Activated naive CD4-positive, alpha-beta T cell treated with anti-CD3 and anti-CD28 coated beads, Interleukin-2, amount 10 ng/mL, durations not matched to agents 7 days and 5 days (primary cell): Measurements from ENCODE around the gene NFASC.

ENCODE experiments used
- CTCF ChIA-PET: fragments of 350-600 bp; sonication (Branson Sonifier 250); formaldehyde crosslinking; loops from one replicate; lab custom pipeline; 2021; ENCODE audit warnings: antibody characterized with exemption; lab: Charles Lee
- DNase-seq: peaks from one replicate; pipeline ENCODE4 v3.0.0-alpha.2; 2020
- H3K27ac Mint-ChIP-seq: one replicate; pipeline ENCODE4 v1.8.0; 2021; ENCODE audit warnings: mild to moderate bottlenecking, moderate library complexity, mixed read lengths
- H3K27me3 Mint-ChIP-seq: one replicate; pipeline ENCODE4 v1.8.0; 2021; ENCODE audit warnings: mild to moderate bottlenecking, mixed read lengths
- H3K36me3 Mint-ChIP-seq: one replicate; pipeline ENCODE4 v1.8.0; 2021; ENCODE audit warnings: mixed read lengths
- H3K4me1 Mint-ChIP-seq: one replicate; pipeline ENCODE4 v1.8.0; 2021; ENCODE audit warnings: mixed read lengths
- H3K4me3 Mint-ChIP-seq: one replicate; pipeline ENCODE4 v1.8.0; 2021; ENCODE audit warnings: mild to moderate bottlenecking, moderate library complexity, mixed read lengths
- H3K9me3 Mint-ChIP-seq: one replicate; pipeline ENCODE4 v1.8.0; 2021; ENCODE audit warnings: mixed read lengths

NFASC gene

DNA sequence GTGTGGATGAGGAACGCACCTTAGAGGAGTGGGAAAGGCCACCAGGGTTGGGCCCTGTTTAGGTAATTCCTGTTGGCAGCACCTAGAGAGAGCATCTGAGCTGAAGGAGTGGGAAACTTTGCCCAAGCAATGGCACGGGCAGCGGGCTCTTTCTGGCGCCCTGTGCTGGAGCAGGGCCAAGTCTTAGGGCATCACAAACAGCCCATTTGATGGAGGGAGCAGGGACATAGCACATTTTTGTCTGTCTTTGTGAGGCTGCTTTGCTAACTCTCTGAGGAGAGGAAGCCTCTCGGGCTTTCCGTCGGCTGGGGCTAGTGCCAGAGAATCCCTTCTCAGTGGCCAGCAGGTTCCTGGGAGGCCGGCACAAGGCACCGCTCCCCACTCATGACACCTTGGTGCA is 149.8 kb downstream of the NFASC start:
- no peaks in the 10 kb centered on the region for H3K36me3 Mint-ChIP-seq
- H3K9me3 Mint-ChIP-seq, result no peaks in the 10 kb centered on the region
- DNase-seq, result no peak
- no peaks in the 10 kb centered on the region for H3K4me1 Mint-ChIP-seq
- H3K27me3 Mint-ChIP-seq, result peaks cover 18% of the 10 kb centered on the region
- CTCF ChIA-PET, result interaction anchor here (0.9 kb wide), 1 partner anchor 235 kb away, joined by 4 read pairs; no protein-coding TSS in a partner anchor
- no peak overlapping the region for H3K4me3 Mint-ChIP-seq
- no peak overlapping the region for H3K27ac Mint-ChIP-seq

GRCh38 chr1:205024679-205025078 is 154.0 kb downstream of the NFASC start:
- H3K4me3 Mint-ChIP-seq, result no peak overlapping the region
- H3K4me1 Mint-ChIP-seq, result no peaks in the 10 kb centered on the region
- CTCF ChIA-PET, result interaction anchor here (1.0 kb wide), 1 partner anchor 232 kb away, joined by 4 read pairs; no protein-coding TSS in a partner anchor
- H3K9me3 Mint-ChIP-seq, result no peaks in the 10 kb centered on the region
- DNase-seq, result no peak
- no peak overlapping the region for H3K27ac Mint-ChIP-seq
- peaks cover 16% of the 10 kb centered on the region for H3K27me3 Mint-ChIP-seq
- no peaks in the 10 kb centered on the region for H3K36me3 Mint-ChIP-seq

GRCh38 chr1:205025239-205025638 is 154.6 kb downstream of the NFASC start:
- CTCF ChIA-PET, result interaction anchor here (1.0 kb wide), 1 partner anchor 231 kb away, joined by 4 read pairs; no protein-coding TSS in a partner anchor
- Mint-ChIP-seq H3K27me3 (peaks cover 14% of the 10 kb centered on the region), H3K9me3 (no peaks in the 10 kb centered on the region), H3K36me3 (no peaks in the 10 kb centered on the region), H3K27ac (no peak overlapping the region), H3K4me1 (no peaks in the 10 kb centered on the region), H3K4me3 (no peak overlapping the region)
- no peak for DNase-seq

DNA sequence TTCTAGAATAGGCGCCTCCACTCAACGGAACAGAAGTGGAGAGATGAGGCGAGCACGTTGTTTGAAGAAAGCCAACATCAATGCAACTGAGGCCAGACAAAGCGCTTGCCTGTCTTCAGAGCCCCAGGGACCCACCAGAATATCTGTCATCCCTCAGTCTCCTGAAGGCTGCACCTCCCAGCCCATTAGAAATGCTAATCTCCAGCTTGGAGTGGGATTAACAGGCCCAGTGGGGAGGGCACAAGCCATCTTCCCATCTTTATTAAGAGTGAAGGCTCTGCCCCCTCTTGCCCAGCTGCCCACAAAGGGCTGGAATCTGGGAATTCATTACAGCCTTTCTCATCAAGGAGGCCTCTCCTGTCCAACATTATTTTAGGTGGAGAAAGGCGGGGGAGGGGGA is 155.5 kb downstream of the NFASC start:
- H3K4me3 Mint-ChIP-seq, result no peak overlapping the region

GRCh38 chr1:205028390-205028789 is 157.7 kb downstream of the NFASC start:
- CTCF ChIA-PET, result interaction anchor here (1.4 kb wide), 1 partner anchor 33 kb away, joined by 5 read pairs; no protein-coding TSS in a partner anchor
- no peak overlapping the region for H3K4me3 Mint-ChIP-seq
- no peak overlapping the region for H3K27ac Mint-ChIP-seq
- no peaks in the 10 kb centered on the region for H3K36me3 Mint-ChIP-seq
- DNase-seq, result no peak
- peaks cover 15% of the 10 kb centered on the region for H3K27me3 Mint-ChIP-seq
- no peaks in the 10 kb centered on the region for H3K4me1 Mint-ChIP-seq
- no peaks in the 10 kb centered on the region for H3K9me3 Mint-ChIP-seq

More for the DNA sequence above, 155.5 kb downstream of the NFASC start:
- CTCF ChIA-PET, result no interaction called here
- H3K9me3 Mint-ChIP-seq, result no peaks in the 10 kb centered on the region
- H3K27me3 Mint-ChIP-seq, result peaks cover 14% of the 10 kb centered on the region
- H3K36me3 Mint-ChIP-seq, result no peaks in the 10 kb centered on the region
- H3K4me1 Mint-ChIP-seq, result no peaks in the 10 kb centered on the region
- no peak overlapping the region for H3K27ac Mint-ChIP-seq
- no peak for DNase-seq

DNA sequence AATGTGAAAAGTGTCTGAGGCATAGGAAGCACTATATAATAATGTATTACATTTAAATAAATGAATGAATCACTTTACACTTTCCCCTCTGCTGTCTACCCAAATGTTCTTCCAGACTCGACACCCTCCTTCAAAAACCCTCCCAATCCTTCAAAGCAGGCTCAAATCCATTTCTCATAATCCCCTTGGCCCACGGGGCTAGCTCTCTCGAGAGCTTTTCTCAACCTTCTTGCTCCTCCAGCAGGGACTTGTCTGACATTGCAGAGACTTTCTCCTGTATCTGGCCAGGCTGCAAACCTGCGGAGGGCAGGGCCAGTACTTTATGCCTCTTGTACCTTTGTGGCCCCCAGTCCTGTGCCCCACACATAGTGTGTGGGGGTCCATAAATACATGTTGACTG is 158.3 kb downstream of the NFASC start:
- CTCF ChIA-PET, result no interaction called here
- Mint-ChIP-seq H3K27ac (no peak overlapping the region), H3K4me3 (no peak overlapping the region)

GRCh38 chr1:205030241-205030640 is 159.6 kb downstream of the NFASC start:
- H3K4me1 Mint-ChIP-seq, result no peaks in the 10 kb centered on the region
- H3K4me3 Mint-ChIP-seq, result no peak overlapping the region
- no peaks in the 10 kb centered on the region for H3K9me3 Mint-ChIP-seq
- CTCF ChIA-PET, result interaction anchor here (1.1 to 1.5 kb wide), 2 partner anchors 31 to 41 kb away, joined by 3 to 5 read pairs; no protein-coding TSS in a partner anchor
- H3K27ac Mint-ChIP-seq, result no peak overlapping the region
- H3K27me3 Mint-ChIP-seq, result peaks cover 15% of the 10 kb centered on the region
- no peak for DNase-seq
- no peaks in the 10 kb centered on the region for H3K36me3 Mint-ChIP-seq

More for the DNA sequence above, 158.3 kb downstream of the NFASC start:
- DNase-seq, result no peak
- Mint-ChIP-seq H3K4me1 (no peaks in the 10 kb centered on the region), H3K9me3 (no peaks in the 10 kb centered on the region), H3K27me3 (peaks cover 15% of the 10 kb centered on the region), H3K36me3 (no peaks in the 10 kb centered on the region)

- no peaks in the 10 kb centered on the region for H3K4me1 Mint-ChIP-seq
- CTCF ChIA-PET, result interaction anchor here (1.1 to 1.5 kb wide), 2 partner anchors 30 to 42 kb away, joined by 3 to 5 read pairs; no protein-coding TSS in a partner anchor
- DNase-seq, result no peak
- H3K36me3 Mint-ChIP-seq, result no peaks in the 10 kb centered on the region
- no peak overlapping the region for H3K4me3 Mint-ChIP-seq
- H3K27me3 Mint-ChIP-seq, result peaks cover 20% of the 10 kb centered on the region
- H3K9me3 Mint-ChIP-seq, result no peaks in the 10 kb centered on the region
- no peak overlapping the region for H3K27ac Mint-ChIP-seq
Measured at GRCh38 chr1:205030896-205031295, 160.2 kb downstream of the NFASC start.

- no peak overlapping the region for H3K4me3 Mint-ChIP-seq
- no peaks in the 10 kb centered on the region for H3K36me3 Mint-ChIP-seq
- peaks cover 20% of the 10 kb centered on the region for H3K27me3 Mint-ChIP-seq
- CTCF ChIA-PET, result no interaction called here
- no peaks in the 10 kb centered on the region for H3K4me1 Mint-ChIP-seq
- no peak for DNase-seq
- H3K9me3 Mint-ChIP-seq, result no peaks in the 10 kb centered on the region
- no peak overlapping the region for H3K27ac Mint-ChIP-seq
Measured at GRCh38 chr1:205032508-205032907, 161.8 kb downstream of the NFASC start.

GRCh38 chr1:205037539-205037938 is 166.9 kb downstream of the NFASC start:
- no peaks in the 10 kb centered on the region for H3K9me3 Mint-ChIP-seq
- CTCF ChIA-PET, result no interaction called here
- no peak overlapping the region for H3K4me3 Mint-ChIP-seq
- H3K36me3 Mint-ChIP-seq, result no peaks in the 10 kb centered on the region
- H3K27ac Mint-ChIP-seq, result no peak overlapping the region
- H3K27me3 Mint-ChIP-seq, result peaks cover 35% of the 10 kb centered on the region
- no peak for DNase-seq
- no peaks in the 10 kb centered on the region for H3K4me1 Mint-ChIP-seq

- no peak overlapping the region for H3K4me3 Mint-ChIP-seq
- no peak for DNase-seq
- peaks cover 42% of the 10 kb centered on the region for H3K27me3 Mint-ChIP-seq
- H3K9me3 Mint-ChIP-seq, result no peaks in the 10 kb centered on the region
- CTCF ChIA-PET, result interaction anchor here (1.4 kb wide), 1 partner anchor 23 kb away, joined by 9 read pairs; no protein-coding TSS in a partner anchor
- H3K4me1 Mint-ChIP-seq, result no peaks in the 10 kb centered on the region
- H3K27ac Mint-ChIP-seq, result no peak overlapping the region
- H3K36me3 Mint-ChIP-seq, result no peaks in the 10 kb centered on the region
Measured at GRCh38 chr1:205038132-205038786, 167.6 kb downstream of the NFASC start.

DNA sequence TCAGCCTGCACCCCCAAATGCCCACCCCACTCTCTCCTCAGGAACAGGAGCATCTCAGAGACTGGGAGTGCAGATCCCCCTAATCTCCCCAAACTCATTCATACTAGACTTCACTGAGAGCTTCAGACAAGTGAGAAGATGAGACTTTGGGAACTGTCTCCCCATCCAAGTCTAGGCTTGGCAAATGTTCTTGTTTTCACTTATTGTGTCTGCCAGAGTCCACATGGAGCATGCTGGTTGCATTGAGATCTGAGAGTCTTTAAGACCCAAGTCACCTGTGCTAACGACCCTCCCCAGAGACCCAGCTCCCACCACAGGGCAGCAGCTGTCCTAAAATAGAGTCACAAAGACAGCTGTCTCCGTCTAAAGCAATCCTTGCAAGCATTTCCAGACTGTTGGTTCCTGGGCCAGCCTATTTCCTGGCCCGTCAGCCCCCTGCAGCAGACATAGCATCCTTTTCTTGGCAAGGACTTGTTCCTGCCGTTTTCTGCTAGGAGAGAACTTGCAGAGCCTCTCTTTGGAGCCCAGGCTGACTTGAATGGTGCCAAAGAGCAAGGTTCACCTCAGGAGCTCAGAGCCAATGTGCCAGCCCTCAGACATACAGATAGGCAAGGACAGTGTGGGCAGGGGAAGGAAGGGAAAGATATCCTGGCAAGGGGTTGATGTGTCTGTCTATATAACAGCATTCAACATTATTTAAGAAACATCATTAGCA is 170.5 kb downstream of the NFASC start:
- Mint-ChIP-seq H3K27me3 (peaks cover 67% of the 10 kb centered on the region), H3K36me3 (no peaks in the 10 kb centered on the region), H3K27ac (no peak overlapping the region), H3K4me3 (no peak overlapping the region), H3K4me1 (no peaks in the 10 kb centered on the region), H3K9me3 (no peaks in the 10 kb centered on the region)
- CTCF ChIA-PET, result interaction anchor here (1.0 to 1.4 kb wide), 2 partner anchors 20 to 52 kb away, joined by 3 to 5 read pairs; no protein-coding TSS in a partner anchor
- DNase-seq, result no peak

DNA sequence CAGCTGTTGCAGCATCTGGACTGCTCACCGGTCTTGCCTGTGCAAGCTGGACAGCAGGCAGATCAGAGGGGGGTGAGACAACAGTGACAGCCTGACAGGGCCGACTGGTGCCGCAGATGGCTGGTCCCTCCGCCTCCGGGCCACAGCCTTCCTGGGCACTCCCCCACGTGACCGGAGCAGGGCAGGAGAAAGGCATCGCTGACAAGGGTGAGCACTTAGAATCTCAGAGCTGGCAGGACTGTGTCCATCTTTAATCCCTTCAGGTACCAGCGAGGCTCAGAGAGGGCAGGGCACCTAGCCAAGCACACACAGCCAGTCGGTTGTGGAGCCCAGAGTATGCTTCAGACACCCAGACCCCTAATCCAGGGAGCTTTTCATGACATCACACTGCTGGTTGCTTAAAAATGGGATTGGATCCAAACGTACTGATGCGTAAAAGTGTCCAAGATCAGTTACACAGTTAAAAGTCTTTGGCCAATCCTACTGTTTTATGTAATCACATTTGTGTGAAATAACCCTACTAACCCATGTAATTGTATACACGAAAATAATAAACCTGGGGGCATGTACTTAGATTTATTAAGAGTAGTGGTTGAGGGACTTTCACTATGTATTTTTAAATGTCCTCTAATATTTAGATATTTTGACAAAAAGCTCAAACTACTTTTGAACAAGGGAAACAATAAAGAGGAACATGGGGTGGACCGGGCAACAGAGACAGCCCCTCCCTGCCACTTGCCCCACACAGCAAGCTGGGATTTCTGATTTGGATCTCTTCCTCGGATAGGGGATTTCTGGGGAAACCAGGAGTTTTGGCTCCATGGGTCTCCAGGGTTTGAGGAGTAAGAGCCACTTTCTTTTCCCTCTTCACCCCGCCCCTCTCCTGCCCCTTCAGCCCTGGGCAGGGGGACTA is 171.6 kb downstream of the NFASC start:
- Mint-ChIP-seq H3K36me3 (no peaks in the 10 kb centered on the region), H3K4me1 (no peaks in the 10 kb centered on the region), H3K27ac (no peak overlapping the region), H3K9me3 (no peaks in the 10 kb centered on the region), H3K4me3 (no peak overlapping the region), H3K27me3 (peaks cover 78% of the 10 kb centered on the region)
- DNase-seq, result no peak
- CTCF ChIA-PET, result interaction anchor here (1.0 to 1.4 kb wide), 2 partner anchors 19 to 53 kb away, joined by 3 to 5 read pairs; no protein-coding TSS in a partner anchor
